Neural crest cell (in vitro differentiated cells): ENCODE results near the gene SYT3. TPM values are rescaled to one million over a fixed set of nuclear protein-coding genes. Genes with fewer than 3 reads are reported as not detected.

ENCODE experiments used
- DNase-seq: peaks from one replicate; pipeline ENCODE4 v3.0.0; 2021; ENCODE audit warnings: low read depth, mixed read lengths, low spot score
- H3K27ac Mint-ChIP-seq: one replicate; pipeline ENCODE4 v1.8.0; 2021; ENCODE audit warnings: mild to moderate bottlenecking, mixed read lengths; ENCODE audit not compliant: unreplicated experiment
- H3K27me3 Mint-ChIP-seq: 2 replicates; pipeline ENCODE4 v1.8.0; 2021; ENCODE audit warnings: low read depth, mild to moderate bottlenecking, mixed read lengths
- H3K36me3 Mint-ChIP-seq: 2 replicates; pipeline ENCODE4 v1.8.0; 2021; ENCODE audit warnings: low read depth, mild to moderate bottlenecking, mixed read lengths
- H3K4me1 Mint-ChIP-seq: 2 replicates; pipeline ENCODE4 v1.8.0; 2021; ENCODE audit warnings: mixed read lengths
- H3K4me3 Mint-ChIP-seq: one replicate; pipeline ENCODE4 v1.8.0; 2021; ENCODE audit warnings: mild to moderate bottlenecking, mixed read lengths
- H3K9me3 Mint-ChIP-seq: 2 replicates; pipeline ENCODE4 v1.8.0; 2021; ENCODE audit warnings: mixed read lengths
- total RNA-seq: library from RNA; stranded (reverse); gene quantifications from 2 replicates; pipeline ENCODE4 v1.2.1, GENCODE V29; 2021
- TF ChIP-seq, protein P1 (sequence below): fragments of 200-600 bp; sonication (generic); conservative IDR thresholded peaks from 2 replicates; pipeline ENCODE4 v1.5.0; 2021; ENCODE audit warnings: antibody characterized with exemption, mild to moderate bottlenecking

SYT3 gene
- total RNA-seq, 1 donor from 2014 or later = 2.0 TPM

DNA sequence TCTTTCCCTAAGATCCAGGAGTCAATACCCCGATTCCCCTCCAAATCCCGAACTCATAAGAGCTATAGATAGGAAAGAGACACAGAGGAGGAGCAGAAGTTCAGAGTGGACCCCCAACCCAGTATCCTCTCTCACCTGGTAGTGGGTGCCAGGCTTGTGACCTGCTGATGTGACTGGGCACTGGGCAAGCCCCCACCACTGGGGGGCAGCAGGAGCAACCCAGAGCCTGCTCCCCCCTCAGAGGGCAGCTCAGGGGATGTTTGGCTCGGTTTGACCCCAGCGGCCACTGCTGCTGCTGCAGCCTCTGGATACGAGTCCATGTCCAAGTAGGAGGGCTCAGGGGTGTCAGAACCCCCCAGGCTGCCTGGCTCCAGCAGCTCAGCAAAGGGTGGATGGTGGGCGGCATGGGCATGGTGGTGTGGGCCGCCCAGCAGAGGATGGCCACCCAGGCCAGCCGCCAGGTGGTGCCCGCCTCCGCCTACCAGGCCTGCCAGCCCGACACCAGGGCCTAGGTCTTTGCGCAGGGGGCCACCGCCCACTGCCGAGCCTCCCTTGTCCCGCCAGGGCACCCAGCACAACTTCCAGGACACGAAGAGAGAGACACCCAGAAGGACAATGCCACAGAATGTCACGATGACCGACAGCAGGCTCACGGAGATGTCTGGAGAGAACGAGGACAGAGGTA, 7.4 kb downstream of the SYT3 start:
- DNase-seq = no peak
- no peaks in the 10 kb centered on the region for H3K4me1 Mint-ChIP-seq
- H3K27me3 Mint-ChIP-seq = peaks cover 40% of the 10 kb centered on the region
- peaks cover 4% of the 10 kb centered on the region for H3K36me3 Mint-ChIP-seq
- TF ChIP-seq, protein P1, sequence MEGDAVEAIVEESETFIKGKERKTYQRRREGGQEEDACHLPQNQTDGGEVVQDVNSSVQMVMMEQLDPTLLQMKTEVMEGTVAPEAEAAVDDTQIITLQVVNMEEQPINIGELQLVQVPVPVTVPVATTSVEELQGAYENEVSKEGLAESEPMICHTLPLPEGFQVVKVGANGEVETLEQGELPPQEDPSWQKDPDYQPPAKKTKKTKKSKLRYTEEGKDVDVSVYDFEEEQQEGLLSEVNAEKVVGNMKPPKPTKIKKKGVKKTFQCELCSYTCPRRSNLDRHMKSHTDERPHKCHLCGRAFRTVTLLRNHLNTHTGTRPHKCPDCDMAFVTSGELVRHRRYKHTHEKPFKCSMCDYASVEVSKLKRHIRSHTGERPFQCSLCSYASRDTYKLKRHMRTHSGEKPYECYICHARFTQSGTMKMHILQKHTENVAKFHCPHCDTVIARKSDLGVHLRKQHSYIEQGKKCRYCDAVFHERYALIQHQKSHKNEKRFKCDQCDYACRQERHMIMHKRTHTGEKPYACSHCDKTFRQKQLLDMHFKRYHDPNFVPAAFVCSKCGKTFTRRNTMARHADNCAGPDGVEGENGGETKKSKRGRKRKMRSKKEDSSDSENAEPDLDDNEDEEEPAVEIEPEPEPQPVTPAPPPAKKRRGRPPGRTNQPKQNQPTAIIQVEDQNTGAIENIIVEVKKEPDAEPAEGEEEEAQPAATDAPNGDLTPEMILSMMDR = no peak
- H3K4me3 Mint-ChIP-seq = no peak overlapping the region
- no peak overlapping the region for H3K27ac Mint-ChIP-seq
- peaks cover 7% of the 10 kb centered on the region for H3K9me3 Mint-ChIP-seq

DNA sequence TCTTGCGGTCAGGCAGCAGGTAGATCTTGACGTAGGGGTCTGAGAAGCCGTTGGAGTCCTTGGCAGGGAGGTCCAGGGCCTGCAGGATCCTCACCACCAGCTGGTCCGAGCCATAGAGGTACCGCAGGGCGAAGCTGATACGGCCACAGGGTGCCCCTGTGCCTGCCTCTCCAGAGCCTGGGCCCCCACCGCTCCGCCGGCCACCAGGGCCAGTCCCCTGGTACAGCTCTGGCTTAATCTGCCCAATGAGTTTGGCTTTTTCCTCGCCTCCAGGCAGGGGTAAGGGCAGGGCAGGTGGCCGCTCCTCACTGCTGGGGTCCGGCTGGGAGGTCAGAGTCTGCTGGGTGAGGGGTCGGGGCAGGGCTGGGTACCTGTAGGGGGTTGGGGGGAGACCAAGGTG, 9.9 kb downstream of the SYT3 start:
- peaks cover 7% of the 10 kb centered on the region for H3K9me3 Mint-ChIP-seq
- TF ChIP-seq, protein P1 = no peak
- H3K27me3 Mint-ChIP-seq = peaks cover 17% of the 10 kb centered on the region
- no peak overlapping the region for H3K27ac Mint-ChIP-seq
- no peak for DNase-seq
- no peak overlapping the region for H3K4me3 Mint-ChIP-seq
- peaks cover 4% of the 10 kb centered on the region for H3K4me1 Mint-ChIP-seq
- peaks cover 4% of the 10 kb centered on the region for H3K36me3 Mint-ChIP-seq

DNA sequence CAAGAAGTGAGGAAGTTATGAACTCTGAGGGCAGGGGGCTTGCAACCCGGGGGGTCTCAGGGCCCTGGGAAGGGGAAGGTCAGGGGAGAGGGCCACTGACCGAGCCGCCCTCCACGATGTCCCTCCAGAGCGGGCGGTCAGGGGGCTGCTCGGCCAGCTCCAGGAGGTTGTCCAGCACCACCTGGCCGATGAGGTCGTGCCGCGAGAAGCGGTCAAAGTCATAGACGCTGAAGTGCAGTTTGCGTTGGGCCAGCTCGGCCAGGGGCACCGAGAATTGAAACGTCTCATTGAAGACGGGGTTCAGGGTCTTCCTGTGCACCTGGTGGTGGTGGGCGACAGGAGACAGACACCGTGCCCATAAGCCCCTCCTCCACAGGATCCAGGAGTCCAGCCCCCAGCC, 10.5 kb downstream of the SYT3 start:
- Mint-ChIP-seq H3K4me1 (peaks cover 4% of the 10 kb centered on the region), H3K36me3 (peaks cover 4% of the 10 kb centered on the region), H3K9me3 (peaks cover 7% of the 10 kb centered on the region), H3K4me3 (no peak overlapping the region), H3K27ac (no peak overlapping the region), H3K27me3 (peaks cover 17% of the 10 kb centered on the region)
- no peak for DNase-seq
- TF ChIP-seq, protein P1 = no peak

DNA sequence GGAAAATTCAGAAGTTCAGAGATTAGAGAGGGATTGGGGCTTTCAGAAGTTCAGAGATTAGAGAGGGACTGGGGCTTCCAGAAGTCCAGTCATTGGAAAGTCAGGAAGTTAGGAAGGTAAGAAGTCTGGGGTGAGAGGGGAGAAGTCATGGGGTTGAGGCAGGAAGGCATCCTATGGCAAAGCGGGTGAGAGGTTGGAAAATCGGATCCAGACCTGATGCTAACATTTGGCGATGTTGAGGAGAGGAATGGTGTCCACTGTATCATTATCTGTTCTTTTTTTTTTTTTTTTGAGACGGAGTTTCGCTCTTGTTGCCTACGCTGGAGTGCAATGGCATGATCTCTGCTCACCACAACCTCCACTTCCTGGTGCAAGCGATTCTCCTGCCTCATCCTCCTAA, 11.1 kb downstream of the SYT3 start:
- DNase-seq = no peak

DNA sequence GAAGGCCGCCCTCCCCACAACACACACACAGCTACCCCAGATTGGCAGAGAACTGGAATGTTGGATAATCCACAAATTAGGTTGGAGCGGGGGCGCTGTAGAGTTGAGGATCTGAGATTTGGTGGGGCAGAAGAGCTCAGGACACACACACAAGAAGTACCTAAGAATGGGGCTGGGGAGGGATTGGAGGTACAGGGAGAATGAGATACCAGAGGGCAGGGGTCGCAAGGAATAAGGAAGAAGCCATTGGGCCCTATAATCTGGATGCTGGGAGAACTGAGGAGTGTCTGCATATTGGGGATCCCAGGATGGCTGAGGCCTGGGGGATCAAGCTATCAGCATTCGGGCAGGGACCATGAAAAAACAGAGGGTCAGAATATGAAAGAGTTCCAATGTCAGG, 11.5 kb downstream of the SYT3 start:
- no peak overlapping the region for H3K4me3 Mint-ChIP-seq
- DNase-seq = no peak
- TF ChIP-seq, protein P1 = no peak
- no peaks in the 10 kb centered on the region for H3K9me3 Mint-ChIP-seq
- no peaks in the 10 kb centered on the region for H3K36me3 Mint-ChIP-seq
- peaks cover 13% of the 10 kb centered on the region for H3K27me3 Mint-ChIP-seq
- H3K27ac Mint-ChIP-seq = no peak overlapping the region
- H3K4me1 Mint-ChIP-seq = peaks cover 4% of the 10 kb centered on the region

More for the DNA sequence above, 11.1 kb downstream of the SYT3 start:
- no peak overlapping the region for H3K27ac Mint-ChIP-seq
- H3K36me3 Mint-ChIP-seq = peaks cover 2% of the 10 kb centered on the region
- peaks cover 4% of the 10 kb centered on the region for H3K4me1 Mint-ChIP-seq
- H3K27me3 Mint-ChIP-seq = peaks cover 17% of the 10 kb centered on the region
- no peak overlapping the region for H3K4me3 Mint-ChIP-seq
- TF ChIP-seq, protein P1 = no peak
- peaks cover 3% of the 10 kb centered on the region for H3K9me3 Mint-ChIP-seq
